K562 (cell line): ENCODE data around the gene SEZ6. TPM values are rescaled to one million over a fixed set of nuclear protein-coding genes. Genes with fewer than 3 reads are reported as not detected.

ENCODE experiments used
- ATAC-seq: fragments of 200-7000 bp; cut with Tn5 transposase; 3 replicates; pipeline ENCODE4 v1.9.1; 2020; ENCODE audit warnings: moderate library complexity
- BruUV-seq: library from RNA; stranded (reverse); fragments of 400-500 nt; replicated peaks from 2 replicates; lab custom pipeline; 2021; lab: Mats Ljungman, UMichigan
- CTCF ChIA-PET: fragments of 300-600 bp; formaldehyde crosslinking; extraction: SDS; loops from one replicate; lab custom pipeline; 2021; ENCODE audit warnings: low intra/inter-chr PET ratio; lab: Yijun Ruan, JAX
- POLR2A ChIA-PET: fragments of 300-600, 350-650 bp; sonication (Branson Sonifier 250); formaldehyde crosslinking; extraction: SDS; loops from one replicate; lab custom pipeline; 2021; ENCODE audit warnings: antibody characterized with exemption, inconsistent platforms; lab: Yijun Ruan, JAX
- DNase-seq, 4 experiments: peaks; one replicate each; pipeline versions ENCODE4 v3.0.0 to v3.0.0-alpha.2; 2011 to 2018; ENCODE audit warnings: low spot score in 3 of 4, mixed read lengths in 3 of 4; ENCODE audit errors: extremely low read depth in 1 of 4
- FAIRE-seq: peaks from 2 replicates; lab custom pipeline; 2011; peaks lifted over from hg19 to GRCh38; lab: Jason Lieb, UNC
- H2AFZ ChIP-seq: 2 replicates; pipeline ENCODE4 v1.6.0; 2011; ENCODE audit warnings: low read depth, low read length, control low read depth, inconsistent platforms
- H3K27ac ChIP-seq: fragments of 200-600 bp; 3 replicates; pipeline ENCODE4 v1.8.0; 2011; ENCODE audit warnings: low read depth, mild to moderate bottlenecking, control low read depth, inconsistent platforms, low read length, moderate library complexity, mixed read lengths; ENCODE audit errors: extremely low read depth
- H3K27me3 ChIP-seq, 2 experiments: fragments of 300-600 bp in 1 of 2; 2 replicates in 1 of 2; 3 replicates in 1 of 2; pipeline versions ENCODE4 v1.6.0 to v1.8.0; 2011; ENCODE audit warnings: inconsistent platforms in 2 of 2, low read length in 2 of 2, mild to moderate bottlenecking in 1 of 2, mixed read lengths in 1 of 2, moderate library complexity in 1 of 2; ENCODE audit not compliant: control insufficient read depth in 2 of 2, insufficient read depth in 2 of 2
- H3K36me3 ChIP-seq: fragments of 300-600 bp; 3 replicates; pipeline ENCODE4 v1.8.0; 2011; ENCODE audit warnings: mild to moderate bottlenecking, low read length, inconsistent platforms; ENCODE audit not compliant: control insufficient read depth, insufficient read depth
- H3K4me1 ChIP-seq, 2 experiments: fragments of 200-600 bp in 1 of 2; replicated peaks in 1 of 2; 2 replicates in 1 of 2; 3 replicates in 1 of 2; pipeline versions ENCODE4 v1.5.1 to v1.8.0; 2011; ENCODE audit warnings: inconsistent platforms in 2 of 2, low read length in 2 of 2, mild to moderate bottlenecking in 1 of 2, mixed read lengths in 1 of 2, moderate library complexity in 1 of 2; ENCODE audit not compliant: control insufficient read depth in 2 of 2, insufficient read depth in 2 of 2
- H3K4me2 ChIP-seq: 2 replicates; pipeline ENCODE4 v1.6.1; 2011; ENCODE audit warnings: low read length, control low read depth, inconsistent platforms, mixed read lengths; ENCODE audit not compliant: insufficient read depth
- H3K4me3 ChIP-seq: fragments of 200-600 bp; sonication (generic), shearing (Covaris generic); 2 replicates; pipeline ENCODE4 v1.5.1; 2016; ENCODE audit warnings: control low read depth, inconsistent platforms
- H3K79me2 ChIP-seq: fragments of 200-600 bp; 3 replicates; pipeline ENCODE4 v1.8.0; 2011; ENCODE audit warnings: low read length, inconsistent platforms; ENCODE audit not compliant: control insufficient read depth, insufficient read depth
- H3K9ac ChIP-seq, 2 experiments: 2 replicates each; pipeline versions ENCODE4 v1.6.0 to v1.6.1; 2011; ENCODE audit warnings: low read depth in 2 of 2, low read length in 2 of 2, control low read depth in 1 of 2, inconsistent platforms in 1 of 2, mild to moderate bottlenecking in 1 of 2, mixed read lengths in 1 of 2; ENCODE audit not compliant: insufficient read depth in 1 of 2
- H3K9me1 ChIP-seq: one replicate; pipeline ENCODE4 v1.6.0; 2011; ENCODE audit warnings: inconsistent platforms, mild to moderate bottlenecking, low read length, moderate library complexity; ENCODE audit not compliant: control insufficient read depth, insufficient read depth
- H3K9me3 ChIP-seq: replicated peaks from 2 replicates; pipeline ENCODE4 v1.5.1; 2011; ENCODE audit warnings: low read depth, low read length, inconsistent platforms; ENCODE audit not compliant: control insufficient read depth, insufficient read depth
- H4K20me1 ChIP-seq: replicated peaks from 2 replicates; pipeline ENCODE4 v1.6.1; 2011; ENCODE audit warnings: low read length, inconsistent platforms, mixed read lengths; ENCODE audit not compliant: control insufficient read depth, insufficient read depth
- BACH1 ChIP-seq: fragments of 200-800 bp; sonication (Bioruptor generic); IDR thresholded peaks from 2 replicates; pipeline ENCODE4 v1.6.1; 2016; ENCODE audit warnings: missing genetic modification characterization, missing compliant biosample characterization
- CEBPG ChIP-seq, 3 experiments: fragments of 200-800 bp in 1 of 3; sonication (Bioruptor generic) in 1 of 3; sonication (generic) in 1 of 3; formaldehyde crosslinking in 1 of 3; IDR thresholded peaks in 2 of 3; conservative IDR thresholded peaks in 1 of 3; 2 replicates each; pipeline versions ENCODE4 v1.6.1 to v1.8.0; 2016 to 2022; ENCODE audit warnings: missing compliant biosample characterization in 2 of 3, missing genetic modification characterization in 2 of 3, mild to moderate bottlenecking in 1 of 3, missing genetic modification reagents in 1 of 3
- CREM ChIP-seq: IDR thresholded peaks from 2 replicates; pipeline ENCODE4 v1.6.1; 2014; ENCODE audit warnings: antibody characterized with exemption, low read depth
- EGR1 ChIP-seq: fragments of 450-650 bp; conservative IDR thresholded peaks from 2 replicates; pipeline ENCODE4 v1.6.1; 2017; ENCODE audit warnings: mild to moderate bottlenecking
- ETV6 ChIP-seq, 3 experiments: fragments of 150-350 bp in 1 of 3; sonication (generic) in 1 of 3; formaldehyde crosslinking in 1 of 3; IDR thresholded peaks; 2 replicates each; pipeline versions ENCODE4 v1.6.1 to v1.8.0; 2014 to 2022; ENCODE audit warnings: borderline replicate concordance in 2 of 3, low read depth in 2 of 3, antibody characterized with exemption in 1 of 3, low read length in 1 of 3, mild to moderate bottlenecking in 1 of 3, missing genetic modification reagents in 1 of 3
- HIVEP1 ChIP-seq: fragments of 250-450 bp; sonication (Bioruptor Pico); IDR thresholded peaks from 2 replicates; pipeline ENCODE4 v1.4.0; 2020; ENCODE audit warnings: mild to moderate bottlenecking
- HMBOX1 ChIP-seq: sonication (generic); IDR thresholded peaks from 2 replicates; pipeline ENCODE4 v1.6.1; 2016
- MAZ ChIP-seq, 2 experiments: fragments of 450-650 bp in 1 of 2; sonication (generic) in 1 of 2; formaldehyde crosslinking; IDR thresholded peaks in 1 of 2; conservative IDR thresholded peaks in 1 of 2; 2 replicates each; pipeline versions ENCODE4 v1.4.0 to v1.5.0; 2020; ENCODE audit warnings: mild to moderate bottlenecking in 1 of 2, missing genetic modification reagents in 1 of 2
- NFIX ChIP-seq: fragments of 250-450 bp; sonication (Bioruptor Pico); IDR thresholded peaks from 2 replicates; pipeline ENCODE4 v1.4.0; 2020; ENCODE audit warnings: low read depth, mild to moderate bottlenecking, moderate library complexity
- PPARD ChIP-seq: fragments of 250-450 bp; sonication (Bioruptor Pico); IDR thresholded peaks from 2 replicates; pipeline ENCODE4 v1.8.0; 2022; ENCODE audit warnings: inconsistent platforms, mild to moderate bottlenecking, moderate library complexity
- PTTG1 ChIP-seq: fragments of 450-650 bp; IDR thresholded peaks from 2 replicates; pipeline ENCODE4 v1.6.1; 2016; ENCODE audit warnings: low read depth, mild to moderate bottlenecking, missing genetic modification characterization, missing compliant biosample characterization
- RBM17 ChIP-seq: fragments of 200-400 bp; formaldehyde crosslinking; IDR thresholded peaks from 2 replicates; pipeline ENCODE4 v1.6.1; 2017; ENCODE audit warnings: low read depth, mild to moderate bottlenecking, low read length, borderline replicate concordance
- TEAD2 ChIP-seq: fragments of 450-650 bp; IDR thresholded peaks from 2 replicates; pipeline ENCODE4 v1.6.1; 2016; ENCODE audit warnings: missing genetic modification characterization, control low read depth, missing compliant biosample characterization
- USF2 ChIP-seq: sonication (generic); formaldehyde crosslinking; IDR thresholded peaks from 2 replicates; pipeline ENCODE4 v1.5.0; 2020; ENCODE audit warnings: missing genetic modification reagents
- XRCC5 ChIP-seq: fragments of 200-400 bp; formaldehyde crosslinking; IDR thresholded peaks from 2 replicates; pipeline ENCODE4 v1.6.1; 2017; ENCODE audit warnings: low read depth, mild to moderate bottlenecking, low read length
- ZNF197 ChIP-seq: fragments of 200-800 bp; sonication (Bioruptor generic); IDR thresholded peaks from 2 replicates; pipeline ENCODE4 v1.6.1; 2016; ENCODE audit warnings: low read depth, missing genetic modification characterization, missing compliant biosample characterization
- ZNF23 ChIP-seq: fragments of 250-450 bp; sonication (Bioruptor Pico); IDR thresholded peaks from 2 replicates; pipeline ENCODE4 v1.4.0; 2020; ENCODE audit warnings: mild to moderate bottlenecking
- WGBS: fragments of 100-300 bp; shearing (Covaris generic); methylation state at CpG from one replicate; pipeline ENCODE4 v1.1.6; 2016; ENCODE audit warnings: low coverage, mixed read lengths; ENCODE audit not compliant: insufficient coverage; ENCODE audit errors: missing lambda C conversion rate; 5-methylcytosine and 5-hydroxymethylcytosine counted together
- in situ Hi-C: fragments of 300-500 bp; cut with MboI; formaldehyde crosslinking; loops from 4 replicates; pipeline ENCODE4 v1.15.0; 2018; ENCODE audit warnings: inconsistent platforms, mixed read lengths
- intact Hi-C: fragments of 100-400 bp; cut with micrococcal nuclease; formaldehyde crosslinking; loops from 2 replicates; pipeline ENCODE4 v1.14.2; 2022
- polyA plus RNA-seq, 8 experiments: library from polyadenylated mRNA; depleted of rRNA in 4 of 8; stranded (reverse) in 5 of 8; unstranded in 3 of 8; fragments of >200 nt; fragmentation: Nextera tagmentation in 2 of 8; fragmentation: Illumina TruSeq in 1 of 8; extraction: Ambion mirVana in 2 of 8; extraction: Trizol in 1 of 8; gene quantifications; 2 replicates each; pipeline versions ENCODE4 v1.2.1 to v1.2.3, GENCODE V29; 2011 to 2014; ENCODE audit warnings: inconsistent platforms in 1 of 8, missing spikeins in 1 of 8
- total RNA-seq, 7 experiments: library from RNA; depleted of rRNA in 6 of 7; stranded (reverse); fragments of >200 nt in 6 of 7; fragmentation: Illumina TruSeq in 2 of 7; extraction: Trizol in 2 of 7; gene quantifications; 2 replicates each; pipeline versions ENCODE4 v1.2.1 to v1.2.3, GENCODE V29; 2011 to 2021; ENCODE audit warnings: low replicate concordance in 1 of 7

SEZ6 gene
- total and polyA plus RNA-seq, 9 of the 15 experiments (the other 6 are each of a cell fraction or from before 2014, with no cell fraction given): not detected

- Histone ChIP-seq H3K27me3 (peaks cover 39 to 58% of the 10 kb centered on the region in 2 experiments), H3K79me2 (no peaks in the 10 kb centered on the region), H3K4me1 (peaks cover 0 to 5% of the 10 kb centered on the region in 2 experiments; a peak in 2 of 5 replicates), H3K36me3 (no peaks in the 10 kb centered on the region), H3K9me3 (no peaks in the 10 kb centered on the region), H2AFZ (no peak overlapping the region), H3K9me1 (no peaks in the 10 kb centered on the region), H3K4me3 (no peak overlapping the region), H4K20me1 (peaks cover 6% of the 10 kb centered on the region; the same call in 1 of the 2 replicates), H3K9ac (peak overlapping the region in 1 of 2 experiments; percentile 40; a peak in 1 of 4 replicates), H3K27ac (no peak overlapping the region), H3K4me2 (no peak overlapping the region)
- BruUV-seq: no TSS peak
- FAIRE-seq (no peak), DNase-seq (no peak), ATAC-seq (no peak)
- TF ChIP-seq USF2 (CRISPR knock-in tag): no peak
- no peak for TF ChIP-seq BACH1 (tag)
- TF ChIP-seq EGR1: no peak
- no peak for TF ChIP-seq CREM
- no peak for TF ChIP-seq CEBPG (CRISPR knock-in tag; IDR thresholded peaks at IDR 0.05)
- TF ChIP-seq CEBPG (tag; conservative IDR thresholded peaks at IDR 0.05 in 1 of 2, IDR thresholded peaks at IDR 0.05 in 1 of 2): no peak
- TF ChIP-seq XRCC5: no peak
- TF ChIP-seq MAZ (CRISPR knock-in tag; conservative IDR thresholded peaks at IDR 0.05 in 1 of 2, IDR thresholded peaks at IDR 0.05 in 1 of 2): no peak
- no peak for TF ChIP-seq ETV6 (IDR thresholded peaks at IDR 0.05; ENCODE audit: borderline replicate concordance in 1 of 2, low read depth in 2 of 2, low read length in 1 of 2)
- TF ChIP-seq ETV6 (CRISPR knock-in tag; IDR thresholded peaks at IDR 0.05; ENCODE audit: borderline replicate concordance): no peak
- no peak for TF ChIP-seq HMBOX1
- TF ChIP-seq NFIX (CRISPR knock-in tag): no peak
- no peak for TF ChIP-seq RBM17
- no peak for TF ChIP-seq HIVEP1
- TF ChIP-seq PTTG1: no peak
- TF ChIP-seq ZNF197 (CRISPR knock-in tag): no peak
- no peak for TF ChIP-seq PPARD (CRISPR knock-in tag)
- no peak for TF ChIP-seq TEAD2 (tag)
- no peak for TF ChIP-seq ZNF23 (CRISPR knock-in tag)
- POLR2A ChIA-PET: interaction anchor here (0.8 to 1.1 kb wide), 2 partner anchors 20 to 231 kb away, joined by 3 read pairs; no protein-coding TSS in a partner anchor
- in situ Hi-C loops: no loop called here
- CTCF ChIA-PET: no interaction called here
- intact Hi-C loops: no loop called here
- 37% methylated on average over 7 of the region's 7 CpGs for WGBS
Observed at GRCh38 chr17:28957992-28958355, 47.9 kb downstream of the SEZ6 start.
